DMS 273 treated with DMSO at 0.1 percent for 48 hours (cell line): ENCODE data around the gene SLC24A1.
"Not testable (repeated sequence)": the region's sequence is repeated elsewhere in the genome, so short reads cannot be mapped to it uniquely, and the experiment has no call there.

Source experiments
- DNase-seq: peaks from one replicate; lab custom pipeline; 2025; lab: John Stamatoyannopoulos, UW

The SLC24A1 gene

GRCh38 chr15:65621638-65622037 lies at the start of gene SLC24A1:
SLC24A1 (plus strand) TSS chr15:65621938; CDS start chr15:65624081, 2,143 bp downstream.
- no peak for DNase-seq

- DNase-seq = no peak
Measured at GRCh38 chr15:65571971-65572370, 49.8 kb upstream of the SLC24A1 start.

DNA sequence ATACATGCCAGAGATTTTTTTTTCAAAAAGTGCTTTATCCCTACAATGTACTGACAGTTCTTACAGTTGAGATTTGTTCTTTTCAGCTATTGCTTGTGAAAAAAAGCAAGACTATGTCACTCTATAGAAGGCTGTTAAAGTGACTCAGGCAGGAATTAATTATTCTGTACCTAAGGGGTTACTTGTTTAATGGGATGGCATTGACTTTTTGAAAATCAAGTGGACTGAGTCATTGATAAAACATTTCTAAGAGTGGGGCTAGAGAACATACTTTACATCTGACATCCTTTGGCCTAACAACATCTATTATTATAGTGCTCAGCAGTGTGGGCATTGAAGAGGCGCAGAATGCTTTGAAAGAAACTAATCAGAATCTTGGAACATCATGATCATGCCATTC lies 45.1 kb upstream of the SLC24A1 start:
- no peak for DNase-seq

DNA sequence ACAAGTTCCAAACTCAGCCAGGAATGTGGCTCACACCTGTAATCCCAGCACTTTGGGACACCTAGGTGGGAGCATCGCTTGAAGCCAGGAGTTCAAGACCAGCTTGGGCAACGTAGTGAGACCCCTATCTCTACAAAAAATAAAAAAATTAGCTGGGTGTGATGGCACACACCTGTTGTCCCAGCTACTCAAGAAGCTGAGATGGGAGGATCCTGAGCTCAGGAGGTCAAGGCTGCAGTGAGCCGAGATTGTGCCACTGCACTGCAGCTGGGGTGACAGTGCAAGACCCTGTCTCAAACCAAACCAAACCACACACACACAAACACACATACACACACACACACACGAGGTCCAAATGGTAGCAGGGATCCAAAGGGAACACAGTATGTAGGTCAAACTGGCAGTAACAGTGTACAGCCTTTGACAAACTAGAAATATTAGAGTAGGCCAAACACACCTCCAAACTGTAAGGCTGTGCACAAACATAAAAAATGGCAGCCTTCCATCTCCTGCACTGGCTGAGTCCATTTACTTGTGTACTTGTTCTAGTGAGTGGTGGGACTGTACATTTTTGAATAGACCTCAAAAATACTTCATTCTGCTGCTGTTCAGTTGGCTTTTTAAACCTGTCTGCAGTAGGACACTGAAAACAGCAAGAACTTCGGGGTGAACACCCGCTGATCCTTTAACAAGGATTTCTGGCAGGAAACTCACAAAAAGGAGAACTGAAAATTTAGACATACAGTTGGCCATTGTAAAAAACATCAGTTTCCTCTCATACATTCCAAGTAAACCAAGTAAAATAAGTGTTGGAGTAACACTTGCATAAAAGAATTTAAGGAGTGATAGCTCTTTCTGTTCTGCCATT lies 44.4 kb upstream of the SLC24A1 start:
- DNase-seq = no peak

DNA sequence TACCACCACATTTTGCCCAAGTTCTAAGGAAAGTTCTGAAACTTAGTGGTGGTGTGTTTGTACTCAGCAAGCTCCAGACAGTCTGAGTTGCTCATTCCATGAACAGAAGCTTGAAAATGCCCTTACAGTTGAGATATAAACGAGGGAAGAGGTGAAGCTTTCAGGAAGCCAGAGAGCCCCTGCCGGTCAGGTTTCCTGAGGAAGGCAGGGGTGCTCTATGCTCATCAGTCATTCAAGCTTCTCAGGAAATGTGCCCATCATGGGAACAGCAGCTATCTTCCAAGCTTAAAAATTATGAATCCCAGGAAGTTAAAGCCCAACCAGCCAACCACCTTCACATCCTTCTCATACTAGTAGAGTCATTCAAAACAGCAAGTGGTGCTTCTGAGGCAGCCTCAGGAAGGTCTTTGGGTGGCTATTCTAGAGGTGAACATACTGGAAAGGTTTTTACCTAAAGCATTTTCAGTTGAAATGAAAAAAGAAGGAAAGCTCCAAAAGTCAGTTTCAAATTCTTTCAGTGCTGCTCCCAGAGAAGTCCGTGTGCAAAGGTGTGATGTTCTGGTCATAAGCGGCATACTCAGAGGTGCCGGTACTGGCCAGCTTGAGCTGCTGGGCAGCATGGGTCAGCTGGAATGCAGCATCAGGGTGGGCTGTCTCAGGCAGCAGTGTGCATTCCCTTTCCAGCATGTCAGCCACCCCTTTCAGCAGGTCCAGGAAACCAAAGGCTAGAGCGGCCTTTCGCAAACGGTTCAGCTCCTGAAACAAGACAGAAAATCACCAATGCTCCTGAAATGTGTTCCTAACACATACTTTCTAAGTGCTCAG lies 42.6 kb upstream of the SLC24A1 start:
- no peak for DNase-seq

GRCh38 chr15:65579762-65580161 lies 42.0 kb upstream of the SLC24A1 start:
- no peak for DNase-seq

DNA sequence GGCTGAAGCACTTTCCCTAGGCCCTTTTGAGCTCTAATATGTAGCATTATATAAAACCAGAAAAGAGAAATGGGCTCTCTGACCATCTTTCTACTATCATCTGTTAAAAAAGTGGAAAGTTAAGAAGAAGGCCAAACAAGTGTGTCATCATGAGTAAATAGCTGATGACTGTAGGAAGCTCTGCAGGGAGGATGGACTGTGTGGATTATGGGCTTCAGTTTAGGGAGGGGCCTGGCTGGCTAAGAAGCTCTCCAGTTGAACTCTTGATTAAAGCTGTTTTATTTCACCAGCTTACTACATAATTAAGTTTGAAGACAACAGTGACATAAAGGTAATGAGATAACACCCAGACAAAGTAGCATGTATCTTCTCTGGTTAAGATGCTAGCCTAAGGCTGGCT lies 41.5 kb upstream of the SLC24A1 start:
- DNase-seq = no peak

DNA sequence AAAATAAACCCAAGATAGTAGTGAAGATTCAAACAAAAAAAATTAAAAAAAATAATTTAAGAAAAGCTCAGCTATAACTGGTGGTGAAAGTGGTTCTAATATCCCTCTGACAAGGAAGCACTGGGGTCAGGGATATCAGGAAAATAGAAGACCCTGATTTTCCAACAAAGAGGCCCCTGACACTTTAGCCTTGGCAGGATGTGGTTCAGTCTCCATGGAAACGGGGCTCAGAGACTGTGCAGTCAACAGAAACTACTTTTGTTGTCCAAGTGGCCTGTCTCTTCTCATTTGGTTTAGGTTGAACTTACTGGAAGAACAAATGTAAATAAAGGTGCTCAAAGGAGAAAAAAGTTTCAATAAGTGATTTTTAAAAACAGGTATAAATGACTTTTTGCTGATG lies 38.0 kb upstream of the SLC24A1 start:
- DNase-seq = no peak

DNA sequence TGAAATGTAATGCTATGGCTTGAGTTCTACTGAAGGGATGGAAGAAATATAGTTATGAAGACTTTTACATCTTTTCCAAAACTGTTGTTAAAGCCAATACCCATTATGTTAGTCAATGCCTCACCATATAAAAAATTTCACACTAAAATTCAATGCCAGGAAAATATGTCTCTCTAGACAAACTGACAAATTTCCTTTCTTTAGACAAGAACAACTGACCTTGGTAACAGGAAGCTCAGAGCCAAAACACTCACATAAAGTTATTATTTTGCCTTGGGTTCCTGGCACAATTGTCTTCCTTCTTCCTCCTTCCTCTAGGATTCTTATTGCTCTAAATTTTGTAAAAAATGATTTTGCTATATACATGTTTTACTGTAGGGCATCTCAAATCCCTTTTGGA lies 37.5 kb upstream of the SLC24A1 start:
- DNase-seq = no peak

- no peak for DNase-seq
Measured at GRCh38 chr15:65587094-65587493, 34.6 kb upstream of the SLC24A1 start.

DNA sequence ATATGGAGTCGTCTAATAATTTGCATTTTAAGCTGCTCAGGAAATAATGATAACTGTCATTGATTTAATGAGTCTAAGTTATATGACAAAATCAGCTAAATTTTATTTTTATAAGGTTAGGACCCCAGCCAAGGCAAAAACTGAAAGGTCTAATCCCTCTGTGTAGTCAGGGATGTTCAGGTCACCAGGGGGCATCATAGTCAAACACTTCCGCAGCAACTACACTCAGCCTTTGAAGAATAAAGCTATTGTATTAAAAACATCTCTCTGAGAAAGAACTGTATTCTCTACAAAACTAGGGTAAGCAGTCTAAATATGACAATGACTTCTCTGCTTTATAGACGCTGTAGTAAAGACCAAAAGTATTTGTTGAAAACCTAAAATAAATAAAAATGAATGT lies 25.8 kb upstream of the SLC24A1 start:
- no peak for DNase-seq

DNA sequence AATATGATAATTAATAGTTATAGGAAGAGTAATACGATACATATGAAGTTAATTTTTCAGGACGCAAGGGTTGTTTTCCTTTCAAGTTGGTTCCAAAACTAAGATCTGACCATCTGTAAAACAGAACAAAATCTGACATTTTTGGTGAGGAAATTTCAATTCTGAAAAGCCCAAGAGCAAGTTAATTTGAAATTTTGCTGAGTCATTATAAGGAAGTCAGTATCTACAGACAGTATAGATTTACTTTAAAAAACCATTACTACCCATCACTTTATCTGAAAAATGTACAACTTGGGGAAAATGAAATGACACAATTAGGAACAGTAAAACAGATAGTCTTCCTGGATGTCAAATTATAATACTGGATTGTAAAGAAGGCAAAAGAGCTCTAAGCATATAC lies 23.3 kb upstream of the SLC24A1 start:
- DNase-seq = no peak

GRCh38 chr15:65599677-65600076 lies 22.1 kb upstream of the SLC24A1 start:
- no peak for DNase-seq

DNA sequence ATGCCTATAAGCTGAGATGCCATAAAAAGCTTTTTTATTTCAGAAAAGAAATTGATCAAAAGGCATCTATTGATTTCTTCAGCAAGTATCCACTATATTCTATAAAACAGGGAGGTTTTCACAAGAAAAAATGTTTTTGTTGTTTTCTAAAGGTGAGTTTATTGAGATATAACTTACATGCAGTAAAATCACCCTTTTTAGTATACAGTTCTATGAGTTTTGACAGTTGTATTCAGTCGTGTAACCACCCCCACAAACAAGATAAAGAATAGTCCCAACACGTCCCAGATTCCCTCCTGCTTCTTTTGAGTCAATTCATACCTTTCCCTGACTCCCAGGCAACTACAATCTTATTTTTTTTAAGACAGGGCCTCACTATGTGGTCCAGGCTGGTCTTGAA lies 18.6 kb upstream of the SLC24A1 start:
- DNase-seq = no peak

- no peak for DNase-seq
Measured at GRCh38 chr15:65603559-65603958, 18.2 kb upstream of the SLC24A1 start.

- peak; percentile 87 for DNase-seq
Measured at GRCh38 chr15:65610871-65611718, 10.6 kb upstream of the SLC24A1 start, which contains the start of gene INTS14. INTS14 (minus strand) TSS chr15:65611131; CDS start chr15:65607380, 3,751 bp downstream.

DNA sequence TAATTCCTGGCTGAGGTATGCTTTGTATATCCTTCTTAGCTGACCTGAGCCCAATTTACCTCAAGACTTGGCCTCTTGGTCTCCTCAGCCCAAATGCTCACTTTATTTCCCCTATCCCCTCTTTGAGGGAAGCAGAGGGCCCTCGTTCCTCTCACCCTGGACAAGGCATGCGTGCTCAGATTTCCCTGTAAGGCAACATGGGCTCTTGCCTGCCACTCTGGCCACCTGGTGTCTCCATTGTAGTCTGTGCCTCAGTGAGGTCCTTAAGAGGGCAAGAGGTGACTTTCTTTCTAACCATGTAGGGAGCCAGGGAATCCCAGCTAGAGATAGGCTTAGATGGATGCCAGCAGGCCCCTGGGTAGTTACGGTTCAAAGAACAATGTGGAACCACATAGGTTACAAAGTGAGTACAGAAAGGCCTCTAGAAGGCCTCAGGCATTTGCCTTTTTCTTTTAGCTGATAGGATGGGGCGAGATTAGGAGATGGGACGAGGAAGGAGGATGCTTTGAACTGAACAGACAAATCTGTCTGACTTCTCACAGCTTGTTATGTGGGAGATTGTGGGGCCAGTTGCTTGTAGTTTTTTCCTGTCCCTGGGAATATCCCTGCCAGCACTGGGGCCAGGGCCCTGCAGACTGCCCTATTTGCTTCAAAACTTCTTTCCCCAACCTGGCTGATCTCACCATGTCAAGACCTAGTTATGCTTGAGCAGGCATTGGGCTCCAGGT lies 9.7 kb upstream of the SLC24A1 start:
- DNase-seq = no peak

GRCh38 chr15:65612616-65612946 lies 9.2 kb upstream of the SLC24A1 start:
- DNase-seq = no peak

DNA sequence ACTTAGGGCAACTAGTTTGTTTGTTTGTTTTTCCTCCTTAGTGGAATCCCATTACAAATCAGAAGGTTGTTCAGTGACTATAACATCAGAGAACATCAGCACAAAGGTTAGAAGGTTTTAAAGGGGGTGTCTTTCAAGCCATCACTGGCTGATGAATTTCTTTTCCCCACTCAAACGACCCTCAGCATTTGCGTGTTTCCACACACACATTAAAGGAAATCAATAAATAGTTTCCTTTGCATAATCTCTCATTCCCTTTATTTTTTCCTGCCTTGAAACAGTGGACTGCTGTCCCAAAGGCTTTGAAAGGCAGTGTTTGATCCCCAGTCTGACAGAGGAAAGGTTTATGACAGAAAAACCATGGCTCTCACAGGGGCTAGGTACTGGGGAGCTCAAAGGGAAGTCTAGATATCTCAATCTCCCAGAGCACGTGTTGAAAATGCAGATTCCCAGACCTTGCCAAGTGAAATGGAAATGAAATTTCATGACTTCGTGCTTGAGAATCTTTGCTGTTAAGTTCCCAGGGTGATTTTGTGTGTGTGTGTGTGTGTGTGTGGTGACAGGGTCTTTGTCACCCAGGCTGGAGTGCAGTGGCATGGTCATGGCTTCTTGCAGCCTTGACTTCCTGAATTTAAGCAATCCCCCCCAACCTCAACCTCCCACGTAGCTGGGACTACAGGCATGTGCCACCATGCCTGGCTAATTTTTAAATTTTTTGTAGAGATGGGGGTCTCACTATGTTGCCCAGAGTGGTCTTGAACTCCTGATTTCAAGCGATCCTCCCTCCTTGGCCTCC lies 8.6 kb upstream of the SLC24A1 start:
- DNase-seq = no peak

GRCh38 chr15:65615887-65616286 lies 5.9 kb upstream of the SLC24A1 start:
- DNase-seq = not testable (repeated sequence)
